GM19193 (cell line): ENCODE results near the gene HIVEP2.

Source experiments
- POLR2A ChIP-seq: IDR thresholded peaks from 4 replicates; pipeline ENCODE4 v1.6.1; 2011; ENCODE audit not compliant: insufficient read depth, insufficient read length; ENCODE audit errors: extremely low read depth

The HIVEP2 gene

GRCh38 chr6:142854589-142855488 is 90.1 kb downstream of the HIVEP2 start:
- TF ChIP-seq POLR2A, result no peak

- no peak for TF ChIP-seq POLR2A
Observed at GRCh38 chr6:142853244-142854180, 91.5 kb downstream of the HIVEP2 start.

GRCh38 chr6:142851601-142852000 is 93.4 kb downstream of the HIVEP2 start:
- no peak for TF ChIP-seq POLR2A

- TF ChIP-seq POLR2A, result no peak
Observed at GRCh38 chr6:142850679-142851423, 94.1 kb downstream of the HIVEP2 start.

GRCh38 chr6:142848976-142849375 is 96.0 kb downstream of the HIVEP2 start:
- no peak for TF ChIP-seq POLR2A

- TF ChIP-seq POLR2A, result no peak
Observed at GRCh38 chr6:142848156-142848555, 96.8 kb downstream of the HIVEP2 start.

GRCh38 chr6:142846883-142847287 is 98.1 kb downstream of the HIVEP2 start:
- no peak for TF ChIP-seq POLR2A

- no peak for TF ChIP-seq POLR2A
Observed at GRCh38 chr6:142846459-142846831, 98.5 kb downstream of the HIVEP2 start.

- TF ChIP-seq POLR2A, result peak; percentile 11
Observed at GRCh38 chr6:142845624-142846458, 99.1 kb downstream of the HIVEP2 start.

- no peak for TF ChIP-seq POLR2A
Observed at GRCh38 chr6:142845143-142845571, 99.8 kb downstream of the HIVEP2 start.

GRCh38 chr6:142844065-142844755 is 100.8 kb downstream of the HIVEP2 start:
- TF ChIP-seq POLR2A, result no peak

GRCh38 chr6:142843361-142843760 is 101.6 kb downstream of the HIVEP2 start:
- TF ChIP-seq POLR2A, result no peak
